ENCODE data around the gene PLCB4. TPM values are rescaled to one million over a fixed set of nuclear protein-coding genes. Genes with fewer than 3 reads are reported as not detected.

The PLCB4 gene
- total RNA-seq, 1 experiment from 2014 or later = not detected

GRCh38 chr20:9093218-9093957 lies 24.5 kb downstream of the PLCB4 start:
- DNase-seq = no peak
- H3K9me2 ChIP-seq (replicated peaks; ENCODE audit: insufficient read depth, low read length) = no peaks in the 10 kb centered on the region
- H3K27ac ChIP-seq (ENCODE audit: low read length) = no peak overlapping the region
- H3K27me3 ChIP-seq (ENCODE audit: low read length) = 0 out of 2 replicates have a peak, but pooled peaks cover 4% of the 10 kb centered on the region
- no peaks in the 10 kb centered on the region for H4K20me1 ChIP-seq (ENCODE audit: insufficient read depth, low read depth, low read length)
- no peaks in the 10 kb centered on the region for H3K9me3 ChIP-seq (ENCODE audit: low read length)
- no peak overlapping the region for H2AFZ ChIP-seq (ENCODE audit: low read length)
- no peak overlapping the region for H3K4me2 ChIP-seq (ENCODE audit: low read depth, low read length, poor library complexity, severe bottlenecking)
- no peaks in the 10 kb centered on the region for H3K79me2 ChIP-seq (ENCODE audit: low read length)
- H3K9ac ChIP-seq (ENCODE audit: low read length) = no peak overlapping the region
- H3K4me1 ChIP-seq (ENCODE audit: low read length) = no peaks in the 10 kb centered on the region
- no peak overlapping the region for H3K4me3 ChIP-seq (ENCODE audit: low read length)
- no peaks in the 10 kb centered on the region for H3K36me3 ChIP-seq (ENCODE audit: insufficient read depth, low read length)

GRCh38 chr20:9099372-9099771 lies 30.5 kb downstream of the PLCB4 start:
- no peak for DNase-seq
- no peaks in the 10 kb centered on the region for H3K79me2 ChIP-seq (ENCODE audit: low read length)

DNA sequence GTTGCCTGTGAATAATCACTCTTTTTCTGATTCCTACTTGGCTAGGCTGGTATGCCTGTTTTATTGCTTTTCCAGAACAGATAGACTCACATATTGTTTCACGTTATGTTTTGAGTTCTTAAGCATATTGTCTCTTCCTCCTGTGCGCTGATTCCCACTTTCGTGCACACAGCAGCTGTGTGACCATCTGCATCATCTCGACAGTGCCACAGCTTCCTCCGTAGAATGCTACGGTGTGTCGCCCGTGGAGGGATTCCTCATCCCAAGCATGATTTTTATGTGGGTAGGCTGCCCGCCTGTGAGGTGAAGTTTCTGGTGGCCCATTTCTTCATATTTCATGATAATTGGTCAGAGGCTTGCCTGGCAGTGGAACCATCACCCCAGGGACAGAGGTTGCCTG lies 31.8 kb downstream of the PLCB4 start:
- no peak overlapping the region for H3K4me3 ChIP-seq (ENCODE audit: low read length)
- no peaks in the 10 kb centered on the region for H3K9me2 ChIP-seq (replicated peaks; ENCODE audit: insufficient read depth, low read length)
- no peaks in the 10 kb centered on the region for H4K20me1 ChIP-seq (ENCODE audit: insufficient read depth, low read depth, low read length)
- H3K9ac ChIP-seq (ENCODE audit: low read length) = no peak overlapping the region
- no peak overlapping the region for H3K4me2 ChIP-seq (ENCODE audit: low read depth, low read length, poor library complexity, severe bottlenecking)
- H3K27ac ChIP-seq (ENCODE audit: low read length) = no peak overlapping the region
- DNase-seq = no peak
- H3K27me3 ChIP-seq (ENCODE audit: low read length) = no peaks in the 10 kb centered on the region
- no peak overlapping the region for H2AFZ ChIP-seq (ENCODE audit: low read length)
- no peaks in the 10 kb centered on the region for H3K79me2 ChIP-seq (ENCODE audit: low read length)
- H3K9me3 ChIP-seq (ENCODE audit: low read length) = peaks cover 4% of the 10 kb centered on the region; the same call in 1 of the 2 replicates
- H3K4me1 ChIP-seq (ENCODE audit: low read length) = no peaks in the 10 kb centered on the region
- no peaks in the 10 kb centered on the region for H3K36me3 ChIP-seq (ENCODE audit: insufficient read depth, low read length)

More at GRCh38 chr20:9099372-9099771, 30.5 kb downstream of the PLCB4 start:
- no peaks in the 10 kb centered on the region for H3K27me3 ChIP-seq (ENCODE audit: low read length)
- H3K4me2 ChIP-seq (ENCODE audit: low read depth, low read length, poor library complexity, severe bottlenecking) = no peak overlapping the region
- no peak overlapping the region for H3K27ac ChIP-seq (ENCODE audit: low read length)
- H3K4me1 ChIP-seq (ENCODE audit: low read length) = no peaks in the 10 kb centered on the region
- no peaks in the 10 kb centered on the region for H3K36me3 ChIP-seq (ENCODE audit: insufficient read depth, low read length)
- no peaks in the 10 kb centered on the region for H4K20me1 ChIP-seq (ENCODE audit: insufficient read depth, low read depth, low read length)
- H3K9me3 ChIP-seq (ENCODE audit: low read length) = no peaks in the 10 kb centered on the region
- no peaks in the 10 kb centered on the region for H3K9me2 ChIP-seq (replicated peaks; ENCODE audit: insufficient read depth, low read length)
- H3K9ac ChIP-seq (ENCODE audit: low read length) = no peak overlapping the region
- no peak overlapping the region for H3K4me3 ChIP-seq (ENCODE audit: low read length)
- H2AFZ ChIP-seq (ENCODE audit: low read length) = no peak overlapping the region

DNA sequence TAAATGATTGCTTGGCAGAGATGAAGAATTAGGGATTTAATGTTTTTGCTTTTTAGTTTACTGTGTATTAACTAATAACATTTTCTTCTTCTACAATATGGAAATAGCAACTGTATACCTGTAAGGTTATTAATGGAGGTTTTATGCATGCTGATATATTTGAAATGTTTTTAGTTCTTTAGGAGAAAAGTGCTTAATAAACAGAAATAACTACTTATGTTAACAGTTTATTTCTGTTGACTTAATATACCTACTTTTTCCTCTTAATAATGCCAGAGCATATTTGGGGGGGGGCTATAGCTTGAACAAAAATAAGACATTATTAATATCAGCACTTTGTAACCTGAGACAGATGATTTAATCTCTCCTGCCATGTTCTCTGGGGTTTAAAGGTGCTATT lies 33.6 kb downstream of the PLCB4 start:
- no peaks in the 10 kb centered on the region for H3K27me3 ChIP-seq (ENCODE audit: low read length)
- H4K20me1 ChIP-seq (ENCODE audit: insufficient read depth, low read depth, low read length) = no peaks in the 10 kb centered on the region
- H3K79me2 ChIP-seq (ENCODE audit: low read length) = no peaks in the 10 kb centered on the region
- no peaks in the 10 kb centered on the region for H3K4me1 ChIP-seq (ENCODE audit: low read length)
- H3K4me2 ChIP-seq (ENCODE audit: low read depth, low read length, poor library complexity, severe bottlenecking) = no peak overlapping the region
- no peaks in the 10 kb centered on the region for H3K9me2 ChIP-seq (replicated peaks; ENCODE audit: insufficient read depth, low read length)
- H3K9ac ChIP-seq (ENCODE audit: low read length) = no peak overlapping the region
- no peak for DNase-seq
- no peak overlapping the region for H2AFZ ChIP-seq (ENCODE audit: low read length)
- no peaks in the 10 kb centered on the region for H3K36me3 ChIP-seq (ENCODE audit: insufficient read depth, low read length)
- peaks cover 4% of the 10 kb centered on the region; the same call in 1 of the 2 replicates for H3K9me3 ChIP-seq (ENCODE audit: low read length)
- H3K4me3 ChIP-seq (ENCODE audit: low read length) = no peak overlapping the region
- no peak overlapping the region for H3K27ac ChIP-seq (ENCODE audit: low read length)

DNA sequence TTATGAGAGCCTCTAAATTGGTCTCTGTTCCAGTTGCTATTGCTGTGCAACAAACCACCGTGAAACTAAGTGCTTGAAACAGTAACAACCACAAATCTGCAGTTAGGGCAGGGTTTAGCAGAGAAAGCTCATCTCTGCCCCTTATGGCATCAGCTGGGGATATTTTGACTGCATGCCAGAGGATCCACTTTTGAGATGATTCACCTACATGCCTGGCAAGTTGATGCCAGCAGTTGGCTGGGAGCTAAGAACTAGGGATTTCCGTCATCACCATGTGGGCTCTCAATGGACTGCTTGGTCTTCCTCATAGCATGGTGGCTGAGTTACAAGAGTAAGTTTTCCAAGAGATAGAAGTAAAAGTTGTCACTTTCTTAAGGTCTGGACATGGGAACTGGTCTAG lies 35.1 kb downstream of the PLCB4 start:
- H4K20me1 ChIP-seq (ENCODE audit: insufficient read depth, low read depth, low read length) = no peaks in the 10 kb centered on the region

DNA sequence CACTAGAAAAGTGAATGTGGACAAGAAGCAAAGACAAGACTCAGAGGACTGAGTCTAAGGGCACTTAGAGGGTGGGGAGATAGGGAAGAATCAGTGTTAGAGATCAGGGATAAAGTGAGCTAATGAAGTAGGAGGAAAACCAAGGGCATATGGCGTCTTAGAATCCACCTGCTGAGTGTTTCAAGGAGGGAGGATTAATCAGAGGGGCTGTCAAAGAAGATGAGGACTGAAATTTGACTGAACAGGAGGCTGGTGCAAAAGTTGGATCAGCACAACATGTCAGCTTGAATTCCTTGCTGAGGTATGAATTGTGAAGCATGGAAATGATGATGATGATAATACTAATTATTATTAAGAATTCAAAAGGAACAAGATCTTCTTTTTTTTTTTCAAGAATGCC lies 39.4 kb downstream of the PLCB4 start:
- Histone ChIP-seq H3K79me2 (ENCODE audit: low read length) (no peaks in the 10 kb centered on the region), H3K36me3 (ENCODE audit: insufficient read depth, low read length) (no peaks in the 10 kb centered on the region), H3K4me3 (ENCODE audit: low read length) (no peak overlapping the region), H3K27ac (ENCODE audit: low read length) (no peak overlapping the region), H4K20me1 (ENCODE audit: insufficient read depth, low read depth, low read length) (no peaks in the 10 kb centered on the region), H3K9me3 (ENCODE audit: low read length) (peaks cover 4% of the 10 kb centered on the region; the same call in 1 of the 2 replicates), H3K4me2 (ENCODE audit: low read depth, low read length, poor library complexity, severe bottlenecking) (no peak overlapping the region), H3K9ac (ENCODE audit: low read length) (no peak overlapping the region), H2AFZ (ENCODE audit: low read length) (no peak overlapping the region), H3K4me1 (ENCODE audit: low read length) (no peaks in the 10 kb centered on the region), H3K27me3 (ENCODE audit: low read length) (no peaks in the 10 kb centered on the region), H3K9me2 (replicated peaks; ENCODE audit: insufficient read depth, low read length) (no peaks in the 10 kb centered on the region; the same call in 1 of the 2 replicates)
- no peak for DNase-seq

More for the DNA sequence above, 35.1 kb downstream of the PLCB4 start:
- Histone ChIP-seq H3K27me3 (ENCODE audit: low read length) (no peaks in the 10 kb centered on the region), H2AFZ (ENCODE audit: low read length) (no peak overlapping the region), H3K4me3 (ENCODE audit: low read length) (no peak overlapping the region), H3K27ac (ENCODE audit: low read length) (no peak overlapping the region), H3K9me2 (replicated peaks; ENCODE audit: insufficient read depth, low read length) (no peaks in the 10 kb centered on the region), H3K4me1 (ENCODE audit: low read length) (no peaks in the 10 kb centered on the region), H3K79me2 (ENCODE audit: low read length) (no peaks in the 10 kb centered on the region), H3K36me3 (ENCODE audit: insufficient read depth, low read length) (no peaks in the 10 kb centered on the region), H3K9ac (ENCODE audit: low read length) (no peak overlapping the region), H3K4me2 (ENCODE audit: low read depth, low read length, poor library complexity, severe bottlenecking) (no peak overlapping the region), H3K9me3 (ENCODE audit: low read length) (peaks cover 4% of the 10 kb centered on the region; the same call in 1 of the 2 replicates)
- no peak for DNase-seq

DNA sequence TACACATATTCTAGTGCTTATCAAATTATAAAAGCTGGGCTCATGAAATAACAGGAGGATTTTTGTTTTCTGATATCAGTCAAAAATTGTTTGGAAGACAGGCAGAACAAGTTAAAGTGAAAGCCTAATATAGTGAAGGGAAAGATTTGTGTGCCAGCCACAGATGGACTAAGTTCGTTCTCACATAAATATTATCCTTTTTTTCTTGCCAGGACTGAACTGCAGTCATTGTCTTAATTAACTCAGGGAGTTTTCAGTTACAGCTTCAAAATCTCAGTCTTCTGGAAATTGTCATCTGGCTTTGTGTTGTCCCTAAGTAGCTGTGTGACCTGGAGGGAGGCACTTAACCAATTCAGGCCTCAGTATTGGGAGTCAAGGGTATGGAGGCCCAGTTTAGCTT lies 40.7 kb downstream of the PLCB4 start:
- no peaks in the 10 kb centered on the region for H3K79me2 ChIP-seq (ENCODE audit: low read length)
- H3K27me3 ChIP-seq (ENCODE audit: low read length) = no peaks in the 10 kb centered on the region

DNA sequence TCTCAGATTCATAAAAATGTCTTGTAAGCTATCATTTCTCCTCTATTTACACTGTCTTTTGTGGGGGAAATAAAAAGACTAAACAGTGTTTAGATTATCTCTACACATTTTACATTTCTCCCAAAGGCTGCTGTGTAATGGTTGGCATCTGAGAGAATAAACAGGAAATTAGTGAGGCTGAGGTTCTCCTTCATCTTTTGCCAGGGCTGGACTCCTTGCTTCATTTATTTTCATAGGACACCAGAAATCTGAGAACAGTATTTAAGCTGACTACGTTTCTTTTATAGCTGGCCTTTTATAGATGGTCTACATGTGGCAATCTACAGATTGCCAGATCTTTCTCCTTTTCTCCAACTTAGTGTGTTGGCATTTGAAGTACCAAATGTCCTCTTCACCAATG lies 41.5 kb downstream of the PLCB4 start:
- Histone ChIP-seq H3K4me2 (ENCODE audit: low read depth, low read length, poor library complexity, severe bottlenecking) (no peak overlapping the region), H3K4me1 (ENCODE audit: low read length) (no peaks in the 10 kb centered on the region), H3K36me3 (ENCODE audit: insufficient read depth, low read length) (no peaks in the 10 kb centered on the region), H3K27me3 (ENCODE audit: low read length) (no peaks in the 10 kb centered on the region), H4K20me1 (ENCODE audit: insufficient read depth, low read depth, low read length) (no peaks in the 10 kb centered on the region), H3K79me2 (ENCODE audit: low read length) (no peaks in the 10 kb centered on the region), H3K4me3 (ENCODE audit: low read length) (no peak overlapping the region), H3K9me2 (replicated peaks; ENCODE audit: insufficient read depth, low read length) (no peaks in the 10 kb centered on the region; the same call in 1 of the 2 replicates), H3K9ac (ENCODE audit: low read length) (no peak overlapping the region), H2AFZ (ENCODE audit: low read length) (no peak overlapping the region), H3K9me3 (ENCODE audit: low read length) (peaks cover 1% of the 10 kb centered on the region; the same call in 1 of the 2 replicates), H3K27ac (ENCODE audit: low read length) (no peak overlapping the region)
- no peak for DNase-seq

More for the DNA sequence above, 40.7 kb downstream of the PLCB4 start:
- Histone ChIP-seq H3K4me2 (ENCODE audit: low read depth, low read length, poor library complexity, severe bottlenecking) (no peak overlapping the region), H3K27ac (ENCODE audit: low read length) (no peak overlapping the region), H2AFZ (ENCODE audit: low read length) (no peak overlapping the region), H3K9me3 (ENCODE audit: low read length) (peaks cover 4% of the 10 kb centered on the region; the same call in 1 of the 2 replicates), H3K4me3 (ENCODE audit: low read length) (no peak overlapping the region), H4K20me1 (ENCODE audit: insufficient read depth, low read depth, low read length) (no peaks in the 10 kb centered on the region), H3K9ac (ENCODE audit: low read length) (no peak overlapping the region), H3K36me3 (ENCODE audit: insufficient read depth, low read length) (no peaks in the 10 kb centered on the region), H3K9me2 (replicated peaks; ENCODE audit: insufficient read depth, low read length) (no peaks in the 10 kb centered on the region; the same call in 1 of the 2 replicates), H3K4me1 (ENCODE audit: low read length) (no peaks in the 10 kb centered on the region)
- DNase-seq = no peak

Data from Karpas-422 (cell line).